HG03469 (cell line): Measurements from ENCODE around the gene IP6K1.
"Not testable (repeated sequence)": the region's sequence is repeated elsewhere in the genome, so short reads cannot be mapped to it uniquely, and the experiment has no call there.

ENCODE experiments used
- ATAC-seq: cut with Tn5 transposase; IDR thresholded peaks from one replicate; pipeline ENCODE4 v1.9.1; 2021; ENCODE audit warnings: mild to moderate bottlenecking, moderate library complexity, moderate number of reproducible peaks; ENCODE audit not compliant: unreplicated experiment

The IP6K1 gene

DNA sequence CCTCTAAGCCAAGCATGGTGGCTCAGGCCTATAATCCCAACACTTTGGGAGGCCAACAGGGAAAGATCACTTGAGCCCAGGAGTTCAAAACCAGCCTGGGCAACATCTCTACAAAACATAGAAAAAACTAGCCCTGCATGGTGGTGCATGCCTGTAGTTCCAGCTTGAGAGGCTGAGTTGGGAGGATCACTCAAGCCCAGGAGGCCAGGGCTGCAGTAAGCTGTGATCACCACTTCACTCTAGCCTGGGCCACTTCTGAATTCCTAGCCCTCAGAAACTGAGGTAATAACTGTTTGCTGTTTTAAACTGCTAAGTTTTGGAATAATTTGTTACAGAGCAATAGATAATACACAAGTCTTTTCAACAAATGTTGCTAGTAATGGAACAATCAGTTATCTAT lies 16.4 kb downstream of the IP6K1 start:
- ATAC-seq = no peak

DNA sequence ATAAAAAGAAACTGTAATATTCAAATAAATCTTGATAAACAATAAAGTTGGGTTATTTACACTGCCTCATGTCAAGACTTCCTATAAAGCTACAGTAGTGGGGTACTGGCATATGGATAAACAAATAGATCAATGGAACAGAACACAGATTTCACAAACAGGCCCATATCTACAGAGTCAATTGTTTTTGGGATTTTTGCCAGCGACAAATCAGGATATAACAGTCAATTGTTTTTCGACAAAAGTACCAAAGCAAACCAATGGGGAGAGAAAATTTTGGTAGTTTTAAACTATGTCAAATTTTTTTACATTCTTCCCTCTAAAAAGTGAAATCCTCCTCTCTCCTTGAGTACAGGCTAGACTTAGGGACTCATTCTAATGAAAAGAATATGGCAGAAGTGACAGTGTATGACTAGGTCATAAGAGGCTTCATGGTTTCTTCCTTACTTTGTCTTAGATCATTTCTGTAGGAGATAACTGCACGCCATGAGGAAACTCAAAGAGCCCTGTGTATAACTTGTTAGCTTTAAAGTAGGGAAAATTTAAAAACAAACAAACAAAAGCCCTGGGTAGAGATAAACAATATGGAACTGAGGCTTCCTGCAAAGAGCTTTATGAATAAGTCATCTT lies 16.9 kb downstream of the IP6K1 start:
- ATAC-seq = no peak

DNA sequence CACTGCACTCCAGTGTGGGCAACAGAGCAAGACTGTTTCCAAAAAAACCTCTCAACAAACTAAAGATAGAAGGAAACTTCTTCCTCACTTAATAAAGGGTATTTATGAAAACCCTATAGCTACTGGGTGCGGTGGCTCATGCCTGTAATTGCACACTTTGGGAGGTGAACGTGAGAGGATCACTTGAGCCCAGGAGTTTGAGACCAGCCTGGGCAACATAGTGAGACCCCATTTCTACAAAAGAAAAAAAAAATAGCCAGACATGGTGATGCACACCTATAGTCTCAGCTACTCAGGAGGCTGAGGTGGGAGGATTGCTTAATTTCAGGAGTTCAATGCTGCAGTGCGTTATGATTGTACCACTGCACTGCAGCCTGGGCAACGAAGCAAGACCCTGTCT lies 22.4 kb downstream of the IP6K1 start:
- ATAC-seq = no peak

DNA sequence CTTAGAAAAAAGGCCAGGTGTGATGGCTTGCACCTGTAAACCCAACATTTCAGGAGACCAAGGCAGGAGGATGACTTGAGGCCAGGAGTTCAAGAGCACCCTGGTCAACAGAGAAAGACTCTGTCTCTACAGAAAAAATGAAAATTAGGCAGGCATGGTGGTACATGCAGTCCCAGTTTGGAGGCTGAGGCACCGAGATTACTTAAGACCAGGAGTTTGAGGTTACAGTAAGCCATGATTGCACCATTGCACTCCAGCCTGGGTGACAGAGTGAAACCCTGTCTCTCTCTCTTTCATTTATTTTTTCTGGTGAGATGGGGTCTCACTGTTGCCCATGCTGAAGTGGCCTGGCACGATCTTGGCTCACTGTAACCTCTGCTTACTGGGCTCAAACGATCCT lies 24.7 kb downstream of the IP6K1 start:
- ATAC-seq = no peak

DNA sequence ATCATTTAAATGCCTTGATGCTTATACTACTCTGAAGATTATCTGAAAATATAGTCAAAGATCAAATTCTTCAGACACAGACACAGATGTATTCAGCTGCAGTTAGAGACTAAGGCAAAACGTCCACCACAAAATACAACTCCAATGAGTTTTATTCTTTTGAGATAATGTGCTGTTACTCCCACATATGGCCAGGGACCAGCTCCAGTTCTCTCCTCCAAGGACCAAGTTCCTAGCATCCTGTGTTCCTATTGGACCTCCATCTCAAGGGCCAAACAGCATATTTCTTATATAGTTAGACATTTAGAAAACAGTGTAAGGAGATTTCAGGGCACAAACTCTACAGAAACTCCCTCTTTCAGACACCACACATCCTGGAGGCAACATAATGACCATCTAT lies 27.1 kb downstream of the IP6K1 start:
- ATAC-seq = no peak

DNA sequence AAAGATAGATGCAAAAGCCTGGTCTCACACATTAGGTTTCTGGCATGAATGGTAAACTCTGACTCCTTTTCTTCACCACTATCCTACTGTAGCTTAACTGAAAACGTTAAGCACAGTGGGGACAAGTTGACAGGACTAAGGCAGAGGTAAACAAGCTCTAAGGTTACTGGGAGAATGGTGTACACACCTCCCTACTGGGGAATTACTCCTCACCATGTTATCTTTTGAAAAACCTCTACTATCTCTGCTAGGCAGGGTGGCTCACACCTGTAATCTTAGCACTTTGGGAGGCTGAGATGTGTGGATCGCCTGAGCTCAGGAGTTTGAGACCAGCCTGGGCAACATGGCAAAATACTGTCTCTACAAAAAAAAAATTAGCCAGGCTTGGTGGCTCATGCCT lies 29.1 kb downstream of the IP6K1 start:
- ATAC-seq = no peak

DNA sequence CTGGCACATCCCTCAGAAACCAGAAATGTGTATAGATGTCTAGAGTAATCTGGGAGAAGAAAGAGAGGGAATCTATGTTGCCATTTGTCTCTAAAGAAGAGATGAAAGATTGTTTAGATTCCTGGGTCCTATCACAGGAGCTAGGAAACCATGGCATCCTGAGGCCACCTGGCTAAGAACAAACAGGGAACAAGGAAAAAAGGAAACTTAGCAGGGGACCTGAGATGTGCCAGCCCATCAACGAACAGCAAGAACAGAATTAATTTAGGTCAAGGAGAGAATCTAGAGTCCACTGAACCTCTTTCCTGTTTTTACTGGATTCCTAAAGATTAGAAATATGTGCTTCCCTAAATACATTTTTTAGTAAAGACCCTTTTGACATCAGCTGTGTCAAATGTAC lies 30.3 kb downstream of the IP6K1 start:
- no peak for ATAC-seq

DNA sequence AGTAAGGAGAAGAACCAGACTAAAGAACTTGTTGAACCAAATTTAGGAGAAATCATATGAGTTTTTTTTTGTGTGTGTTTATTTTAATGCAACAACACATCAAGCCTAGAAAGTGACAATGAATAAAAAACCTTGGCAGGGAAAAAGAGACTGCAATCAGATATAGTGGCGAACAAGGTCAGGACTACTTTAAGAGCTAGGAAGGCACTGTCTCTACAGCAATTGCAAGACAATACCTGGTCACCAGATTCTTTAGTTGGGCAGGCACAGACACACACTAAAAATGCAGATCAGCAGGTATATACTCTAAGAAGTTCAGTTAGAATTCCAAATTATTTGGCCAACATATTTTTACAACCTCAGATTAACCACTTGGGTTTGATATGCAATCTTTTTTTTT lies 31.8 kb downstream of the IP6K1 start:
- no peak for ATAC-seq

DNA sequence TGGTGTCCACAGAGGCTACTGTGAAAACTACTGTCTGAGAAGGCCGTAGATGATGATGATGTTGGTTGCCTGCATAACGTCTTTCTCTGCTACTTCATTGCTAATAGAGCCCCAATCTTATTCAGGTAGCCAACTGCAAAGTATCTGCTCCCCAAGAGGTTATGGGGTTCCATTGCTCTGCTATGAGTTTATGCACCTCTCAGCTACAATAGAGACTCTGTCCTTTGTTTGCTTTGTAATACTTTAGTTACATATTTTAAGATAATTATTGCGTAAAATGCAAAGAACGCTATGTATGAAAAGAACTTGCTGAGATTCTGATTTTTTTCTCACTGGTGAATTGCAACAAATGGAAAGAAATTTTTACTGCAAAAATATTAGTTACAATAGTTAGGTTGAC lies 34.8 kb downstream of the IP6K1 start:
- ATAC-seq = no peak

DNA sequence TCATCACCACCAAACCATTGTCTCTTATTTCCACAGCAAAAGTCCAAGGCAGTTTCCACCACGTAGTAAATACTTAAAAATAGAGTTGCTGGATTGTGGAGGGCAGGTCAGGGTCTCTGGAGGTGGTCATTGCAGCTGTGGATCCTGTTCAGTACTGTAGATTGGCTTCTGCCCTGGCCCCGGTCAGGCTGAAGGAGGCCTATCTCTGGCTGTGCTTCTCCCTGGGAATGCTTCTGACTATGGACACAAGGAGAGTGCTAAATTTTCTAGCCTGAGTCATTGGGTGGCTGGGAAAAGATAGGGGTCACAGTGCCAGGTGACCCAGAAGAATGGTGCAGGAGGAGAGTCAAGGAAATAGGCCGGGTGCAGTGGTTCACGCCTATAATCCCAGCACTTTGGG lies 36.3 kb downstream of the IP6K1 start:
- ATAC-seq = no peak

DNA sequence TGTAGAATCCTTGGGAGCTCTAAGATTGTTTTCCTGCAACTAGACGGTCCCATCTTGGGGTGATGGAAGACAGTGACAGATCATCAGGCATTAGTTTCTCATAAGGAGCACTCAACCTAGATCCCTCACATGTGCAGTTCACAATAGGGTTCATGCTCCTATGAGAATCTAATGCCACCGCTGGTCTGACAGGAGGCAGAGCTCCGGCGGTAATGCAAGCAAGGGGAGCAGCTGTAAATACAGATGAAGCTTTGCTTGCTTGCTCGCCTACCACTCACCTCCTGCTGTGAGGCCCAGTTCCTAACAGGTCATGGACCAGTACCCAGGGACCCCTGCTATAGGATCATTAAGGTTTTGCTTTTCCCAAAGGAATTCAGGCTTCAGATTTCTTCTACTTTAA lies 37.5 kb downstream of the IP6K1 start:
- not testable (repeated sequence) for ATAC-seq

DNA sequence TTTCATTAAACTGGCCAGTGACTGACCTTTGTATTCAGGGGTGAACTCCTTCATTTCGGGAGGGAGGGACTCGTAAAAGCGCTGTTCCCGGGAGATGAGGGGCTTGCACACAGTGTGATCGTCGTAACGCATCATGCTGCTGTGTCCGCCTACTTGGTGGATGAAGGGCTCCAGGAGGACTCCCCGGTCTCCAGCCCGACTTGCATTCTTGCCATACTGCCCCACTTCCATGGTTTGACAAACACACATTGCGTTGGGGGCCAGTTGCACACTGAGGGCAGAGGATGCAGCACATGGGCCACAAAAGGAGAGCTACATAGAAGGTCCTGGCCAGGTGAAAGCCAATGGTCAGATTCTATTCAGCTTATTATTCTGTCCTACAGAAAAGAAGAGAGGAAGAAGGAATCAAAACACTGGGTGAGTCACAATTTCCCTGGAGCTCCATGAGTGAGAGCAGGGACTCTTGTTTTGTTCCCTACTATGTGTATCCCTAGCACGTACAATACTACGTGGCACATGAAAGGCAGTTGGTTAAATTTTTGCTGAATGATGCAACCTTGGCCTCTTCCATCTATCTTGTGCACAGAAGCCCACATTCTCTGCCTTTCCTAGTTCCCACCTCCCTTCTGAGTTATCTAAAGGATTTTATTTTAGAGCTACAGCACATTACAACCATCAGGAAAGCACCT lies 38.4 kb downstream of the IP6K1 start:
- ATAC-seq = no peak

DNA sequence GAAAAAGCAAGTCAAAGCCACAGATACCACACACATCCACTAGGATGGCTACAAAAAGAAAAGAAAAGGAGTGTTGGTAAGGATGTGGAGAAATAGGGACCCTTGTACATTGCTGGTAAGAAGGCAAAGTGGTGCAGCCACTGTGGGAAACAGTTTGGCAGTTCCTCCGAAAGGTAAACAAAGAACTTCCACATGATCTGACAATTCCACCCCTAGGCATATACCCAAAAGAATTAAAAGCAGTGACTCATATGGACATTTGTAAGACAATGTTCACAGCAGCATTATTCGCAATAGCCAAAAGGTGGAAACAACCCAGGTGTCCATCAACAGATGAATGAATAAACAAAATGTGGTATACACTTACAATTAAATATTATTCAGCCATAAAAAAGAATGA lies 40.4 kb downstream of the IP6K1 start:
- no peak for ATAC-seq

DNA sequence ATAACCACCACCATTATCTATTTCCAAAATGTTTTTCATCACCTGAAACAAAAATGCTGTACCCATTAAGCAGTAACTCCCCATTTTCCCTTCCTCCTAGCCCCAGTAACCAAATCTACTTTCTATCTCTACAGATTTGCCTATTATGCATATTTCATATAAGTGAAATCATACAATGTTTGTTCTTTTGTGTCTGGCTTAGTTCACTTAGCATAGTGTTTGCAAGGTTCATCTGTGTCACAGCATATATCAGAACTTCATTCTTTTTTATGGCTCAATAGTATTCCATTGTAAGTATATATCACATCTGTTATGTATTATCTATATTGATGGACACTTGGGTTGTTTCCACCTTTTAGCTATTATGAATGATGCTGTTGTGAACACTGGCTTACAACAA lies 45.9 kb downstream of the IP6K1 start:
- ATAC-seq = no peak

DNA sequence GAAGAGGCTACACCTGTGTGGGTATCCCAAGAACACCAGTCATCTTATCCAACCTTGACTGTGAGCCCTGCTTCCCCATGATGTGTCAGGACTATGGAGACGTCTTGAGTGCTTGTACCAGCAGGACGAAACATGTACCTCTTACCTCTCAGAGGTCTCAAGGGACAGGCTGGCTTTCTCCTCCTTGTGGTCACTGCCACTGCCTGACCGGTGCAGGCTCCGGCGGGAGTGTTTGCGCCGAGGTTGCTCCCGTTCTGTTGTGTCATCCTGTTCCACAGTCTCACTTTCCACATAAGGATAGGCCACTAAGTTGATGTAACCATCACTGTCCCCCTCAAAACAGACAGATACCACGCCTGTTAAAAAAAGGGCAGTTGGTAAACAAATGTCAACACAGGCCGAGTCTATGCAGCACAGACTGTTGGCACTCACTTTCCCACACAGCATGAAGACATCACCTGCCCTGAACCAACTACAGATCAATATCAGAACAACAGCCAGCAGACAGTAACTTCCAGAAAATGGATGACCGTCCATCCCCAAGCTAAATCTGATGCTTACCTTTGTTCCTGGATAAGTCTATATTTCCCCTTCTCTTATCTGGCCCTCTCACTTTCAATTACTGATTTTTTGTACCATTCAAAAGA lies 48.2 kb downstream of the IP6K1 start:
- no peak for ATAC-seq

DNA sequence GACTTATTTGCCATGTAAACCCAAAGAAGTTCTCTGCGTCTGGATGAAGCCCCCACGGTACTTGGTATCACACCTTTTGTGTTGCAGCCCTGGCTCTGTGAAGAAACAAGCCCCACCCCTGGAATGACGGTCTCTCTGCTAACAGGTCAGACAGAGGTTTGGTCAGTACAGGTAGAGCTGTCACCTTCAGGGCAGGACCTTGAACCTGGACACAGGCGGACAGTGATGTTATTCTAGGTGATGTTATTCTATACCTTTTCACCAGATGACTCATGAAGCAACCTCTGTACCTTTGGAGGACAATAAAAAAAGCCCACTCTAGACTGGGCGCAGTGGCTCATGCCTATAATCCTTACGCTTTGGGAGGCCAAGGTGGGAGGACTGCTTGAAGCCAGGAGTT lies 51.6 kb downstream of the IP6K1 start:
- no peak for ATAC-seq

DNA sequence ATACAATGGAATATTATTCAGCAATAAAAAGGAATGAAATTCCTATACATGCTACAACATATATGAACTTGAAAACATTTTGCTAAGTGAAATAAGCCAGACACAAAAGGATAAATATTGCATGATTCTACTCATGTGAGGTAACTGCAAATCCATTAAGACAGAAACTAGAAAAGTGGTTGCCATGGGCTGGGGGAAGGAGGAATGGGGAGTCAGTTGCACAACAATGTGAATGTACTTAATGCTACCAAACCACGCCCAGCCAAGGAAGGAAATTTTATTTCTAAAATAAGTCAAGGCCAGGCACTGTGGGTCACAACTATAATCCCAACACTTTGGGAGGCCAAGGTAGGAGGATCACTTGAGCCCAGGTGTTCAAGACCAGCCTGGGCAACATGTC lies 52.8 kb downstream of the IP6K1 start:
- no peak for ATAC-seq

DNA sequence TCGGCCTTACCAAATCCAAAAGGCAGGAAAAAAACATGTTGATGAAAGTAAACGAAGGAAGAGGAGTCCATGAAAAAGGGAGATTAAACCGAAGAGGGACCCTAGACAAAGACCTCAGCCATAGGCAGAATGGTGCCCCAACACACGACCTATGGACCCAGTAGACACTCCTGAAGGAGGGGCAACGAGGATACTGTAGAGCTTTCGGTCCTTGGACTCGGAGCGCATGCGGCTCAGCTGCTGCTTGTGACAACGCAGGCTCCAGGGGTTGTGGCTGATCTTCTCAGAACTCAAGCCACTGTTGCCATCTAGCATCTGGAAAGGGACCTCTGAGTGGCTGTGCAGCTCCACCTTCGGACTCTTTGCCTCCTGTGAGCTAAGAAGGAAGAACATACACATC lies 53.7 kb downstream of the IP6K1 start:
- ATAC-seq = no peak

DNA sequence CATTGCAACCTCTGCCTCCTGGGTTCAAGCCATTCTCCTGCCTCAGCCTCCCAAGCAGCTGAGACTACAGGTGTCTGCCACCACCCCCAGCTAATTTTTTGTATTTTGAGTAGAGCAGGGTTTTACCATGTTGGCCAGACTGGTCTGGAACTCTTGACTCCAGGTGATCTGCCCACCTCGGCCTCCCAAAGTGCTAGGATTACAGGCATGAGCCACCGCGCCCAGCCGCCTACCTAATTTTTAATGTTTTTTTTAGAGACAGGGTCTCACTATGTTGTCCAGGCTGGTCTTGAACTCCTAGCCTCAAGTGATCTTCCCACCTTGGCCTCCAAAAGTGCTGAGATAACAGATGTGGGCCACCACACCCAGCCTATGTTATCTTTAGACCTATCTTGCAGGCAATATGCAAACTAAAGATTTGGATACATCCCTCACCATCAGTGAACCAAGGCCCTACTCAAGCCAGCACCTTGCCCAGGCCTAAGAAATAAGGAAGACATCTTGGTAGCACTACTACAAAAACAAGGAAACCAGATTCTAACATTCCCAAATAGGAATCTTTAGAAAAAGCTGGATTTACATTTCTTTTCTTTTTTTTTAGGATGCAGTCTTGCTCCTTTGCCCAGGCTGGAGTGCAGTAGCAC lies 56.3 kb downstream of the IP6K1 start:
- no peak for ATAC-seq

DNA sequence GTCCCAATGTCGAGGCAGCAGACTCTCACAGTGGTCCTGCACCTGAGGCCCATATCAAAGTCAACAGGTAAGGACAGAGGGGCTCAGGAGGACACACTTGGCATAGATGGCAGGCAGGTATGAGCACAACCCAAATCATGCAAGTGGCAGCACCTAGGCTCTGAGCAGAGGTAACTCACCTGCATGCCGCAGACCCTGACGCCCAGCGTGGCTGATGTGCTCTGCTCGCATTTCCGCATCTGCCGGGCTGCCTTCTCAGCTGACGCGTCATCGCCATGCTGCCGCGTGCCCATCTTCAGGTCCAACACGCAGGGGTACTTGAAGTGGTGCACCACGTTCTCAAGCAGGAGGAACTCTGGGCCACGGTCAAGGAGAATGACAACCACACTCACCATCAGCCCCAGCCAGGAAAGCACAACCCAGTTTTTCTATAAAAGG lies 58.4 kb downstream of the IP6K1 start:
- ATAC-seq = no peak

DNA sequence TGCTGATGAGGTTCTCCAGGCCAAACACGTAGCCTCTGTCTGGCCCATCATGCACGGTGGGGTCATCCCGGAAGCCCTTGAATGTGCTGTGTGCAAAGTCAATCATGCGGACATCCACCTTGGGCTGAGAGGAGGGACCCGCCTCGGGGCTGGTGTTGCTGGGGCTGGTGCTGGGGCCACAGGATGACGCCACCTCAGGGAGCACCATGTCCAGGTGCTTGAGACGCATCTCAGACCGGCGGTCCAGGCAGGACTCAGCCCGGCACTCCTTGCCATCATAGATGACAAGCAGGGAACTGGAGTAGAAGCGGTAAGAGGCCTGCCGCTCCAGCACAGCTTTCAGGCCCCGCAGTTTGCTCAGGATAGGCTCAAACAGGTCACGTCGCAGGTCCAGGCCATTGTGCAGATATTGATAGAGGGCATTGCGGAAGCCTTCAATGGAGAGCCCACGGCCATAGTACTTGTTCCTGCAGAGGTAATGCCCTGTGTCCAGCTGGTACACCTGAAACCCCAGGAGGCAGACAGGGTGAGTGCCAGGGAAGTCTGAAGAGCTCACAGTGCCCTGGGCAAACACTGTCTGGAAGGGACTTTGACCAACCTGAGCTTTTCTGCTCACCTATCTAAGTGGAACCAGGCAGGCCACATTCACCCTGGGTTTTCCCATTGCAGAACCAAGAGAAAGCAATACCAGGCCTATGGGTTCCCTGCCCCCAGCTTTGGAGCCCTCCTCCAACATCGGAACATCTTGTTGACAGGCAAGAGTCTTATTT lies 59.0 kb downstream of the IP6K1 start:
- no peak for ATAC-seq
